ENCODE results near the gene SDC4. TPM values are rescaled to one million over a fixed set of nuclear protein-coding genes. Genes with fewer than 3 reads are reported as not detected.

SDC4 gene
- 26.9 TPM for total RNA-seq

- peak; percentile 63 for DNase-seq
These were observed at the start of gene SDC4 for GRCh38 chr20:45347936-45348778. Gene SDC4, minus strand, starts transcription at chr20:45348424. Its CDS starts 40 bp downstream, at chr20:45348384.

- DNase-seq, result no peak
These were observed 46.8 kb upstream of the SDC4 start for GRCh38 chr20:45395114-45395415.

GRCh38 chr20:45394221-45395113, 46.2 kb upstream of the SDC4 start:
- DNase-seq, result no peak

GRCh38 chr20:45392733-45393132, 44.5 kb upstream of the SDC4 start:
- no peak for DNase-seq

- no peak for DNase-seq
These were observed 43.3 kb upstream of the SDC4 start for GRCh38 chr20:45391559-45391958.

GRCh38 chr20:45390931-45391330, 42.7 kb upstream of the SDC4 start:
- no peak for DNase-seq

- no peak for DNase-seq
These were observed 39.0 kb upstream of the SDC4 start for GRCh38 chr20:45387274-45387673.

- DNase-seq, result no peak
These were observed 30.0 kb upstream of the SDC4 start, which contains the start of gene TP53TG5 for GRCh38 chr20:45378191-45378590. Gene TP53TG5, minus strand, starts transcription at chr20:45378325. Its CDS starts 89 bp downstream, at chr20:45378236.

- DNase-seq, result no peak
These were observed 29.0 kb upstream of the SDC4 start for GRCh38 chr20:45377269-45377668.

- no peak for DNase-seq
These were observed 26.7 kb upstream of the SDC4 start for GRCh38 chr20:45374966-45375365.

GRCh38 chr20:45374101-45374467, 25.9 kb upstream of the SDC4 start:
- DNase-seq, result no peak

- peak; percentile 79 for DNase-seq
These were observed 25.3 kb upstream of the SDC4 start for GRCh38 chr20:45373353-45374100.

- DNase-seq, result peak; percentile 26
These were observed 24.6 kb upstream of the SDC4 start for GRCh38 chr20:45372646-45373352.

- no peak for DNase-seq
These were observed 24.0 kb upstream of the SDC4 start for GRCh38 chr20:45372241-45372640.

- DNase-seq, result no peak
These were observed 22.4 kb upstream of the SDC4 start for GRCh38 chr20:45370571-45371160.

GRCh38 chr20:45368221-45368980, 20.2 kb upstream of the SDC4 start:
- DNase-seq, result no peak

- no peak for DNase-seq
These were observed 18.9 kb upstream of the SDC4 start for GRCh38 chr20:45367126-45367525.

- DNase-seq, result no peak
These were observed 18.4 kb upstream of the SDC4 start for GRCh38 chr20:45366631-45367030.

- no peak for DNase-seq
These were observed 18.0 kb upstream of the SDC4 start for GRCh38 chr20:45366192-45366591.

GRCh38 chr20:45365444-45365970, 17.3 kb upstream of the SDC4 start:
- no peak for DNase-seq
